ENCODE results near the gene FBXO45.
A peak's percentile ranks its signal among the peaks of the same experiment; 100 is the strongest.
"Not testable (repeated sequence)": the region's sequence is repeated elsewhere in the genome, so short reads cannot be mapped to it uniquely, and the experiment has no call there.

Gene FBXO45

DNA sequence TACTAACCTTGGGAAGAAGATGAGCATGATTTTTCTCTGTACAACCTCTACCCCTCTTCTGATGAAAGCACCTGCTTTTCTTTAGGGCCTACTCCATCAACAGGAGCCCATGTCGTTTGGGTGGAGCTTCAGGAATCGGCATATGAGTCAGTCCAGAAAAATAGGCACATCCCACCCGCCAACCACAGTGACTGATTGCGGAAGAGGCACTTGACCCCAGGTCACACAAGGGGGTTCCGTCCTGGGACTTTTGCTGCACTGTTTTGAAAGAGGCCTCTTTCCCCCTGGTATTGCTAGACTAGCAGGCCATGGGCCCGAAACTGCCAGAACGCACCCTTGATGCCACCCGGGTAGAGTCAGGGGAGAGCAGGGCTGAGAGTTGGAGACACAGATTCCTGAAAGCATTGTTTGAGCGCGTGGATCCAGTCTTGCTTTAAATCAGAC is 51.7 kb downstream of the FBXO45 start:
- H3K4me3 ChIP-seq (ENCODE audit: low read length): no peak overlapping the region
- TF ChIP-seq ZNF274 (IDR thresholded peaks at IDR 0.05; ENCODE audit: low read depth, low read length): no peak

DNA sequence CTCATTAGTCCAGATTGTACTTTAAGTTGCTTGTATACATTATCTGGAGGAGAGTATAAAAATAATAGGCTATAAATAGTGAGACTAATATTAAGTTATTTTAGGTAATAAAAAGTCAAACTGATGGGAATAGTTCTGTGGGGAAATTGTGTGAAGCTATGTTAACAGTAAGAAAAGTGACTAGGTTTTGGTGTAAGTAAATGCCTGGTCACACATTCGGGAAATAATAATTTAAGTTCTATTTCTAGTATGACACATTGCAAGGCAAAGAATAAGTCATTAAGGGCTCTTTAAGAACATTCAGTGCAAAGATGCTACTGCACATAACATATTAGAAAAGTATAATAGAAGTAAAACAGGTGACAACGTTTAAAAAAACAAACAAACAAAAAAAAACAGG is 52.2 kb downstream of the FBXO45 start:
- no peak overlapping the region for H3K4me3 ChIP-seq (ENCODE audit: low read length)
- no peak for TF ChIP-seq ZNF274 (IDR thresholded peaks at IDR 0.05; ENCODE audit: low read depth, low read length)

DNA sequence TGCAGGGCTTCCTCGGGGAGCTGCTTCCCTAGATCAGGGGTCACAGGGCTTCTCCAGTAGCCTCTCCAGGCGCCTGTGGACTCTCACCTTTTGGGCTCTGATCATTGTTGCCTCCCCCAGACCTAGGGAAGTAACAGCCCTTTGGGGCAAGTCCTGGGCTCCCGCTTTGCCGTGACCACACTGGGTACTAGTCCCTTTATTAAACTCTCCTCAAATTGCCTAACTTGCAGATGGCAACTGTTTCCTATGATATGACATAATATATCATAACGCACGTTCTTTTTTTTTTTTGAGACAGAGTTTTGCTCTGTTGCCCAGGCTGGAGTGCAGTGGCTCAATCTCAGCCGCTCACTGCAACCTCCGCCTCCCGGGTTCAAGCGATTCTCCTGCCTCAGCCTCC is 53.2 kb downstream of the FBXO45 start:
- no peak overlapping the region for H3K4me3 ChIP-seq (ENCODE audit: low read length)
- no peak for TF ChIP-seq ZNF274 (IDR thresholded peaks at IDR 0.05; ENCODE audit: low read depth, low read length)

DNA sequence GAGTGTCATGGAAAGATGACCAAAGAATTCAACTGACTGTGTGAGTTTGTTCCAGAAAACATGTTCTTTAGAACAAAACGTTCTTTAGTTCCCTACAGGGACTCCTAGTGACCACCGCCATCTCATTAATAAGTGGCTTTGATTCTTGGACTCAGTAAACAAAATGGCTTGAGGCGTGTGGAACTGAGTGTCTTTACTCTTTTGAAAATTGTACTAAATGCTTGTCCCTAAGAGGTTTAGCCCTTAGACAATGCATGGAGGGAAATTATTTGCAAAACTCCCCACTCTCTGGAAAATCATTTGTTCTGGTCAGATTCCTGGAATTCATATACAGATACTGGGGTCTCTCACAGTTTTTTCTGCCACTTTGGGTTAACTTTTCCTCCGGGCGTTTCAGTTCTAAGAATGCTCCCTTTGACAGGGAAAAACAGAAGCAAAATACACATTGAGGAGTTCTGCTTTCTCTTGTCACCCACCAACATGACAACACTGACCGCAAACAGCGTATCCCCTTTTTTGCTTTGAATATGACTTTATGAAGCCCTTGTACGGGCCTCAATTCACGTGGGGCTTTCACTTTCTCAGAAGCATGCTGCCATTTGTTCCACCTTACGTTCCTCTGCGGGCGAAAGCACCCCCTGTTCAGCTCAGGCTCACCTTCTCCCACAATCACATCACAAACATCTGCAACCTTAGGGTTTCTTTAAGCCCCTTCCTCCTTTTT is 55.8 kb downstream of the FBXO45 start:
- H3K4me3 ChIP-seq (ENCODE audit: low read length): peak overlapping the region; percentile 50; the same call in 1 of the 2 replicates
- no peak for TF ChIP-seq ZNF274 (IDR thresholded peaks at IDR 0.05; ENCODE audit: low read depth, low read length)

DNA sequence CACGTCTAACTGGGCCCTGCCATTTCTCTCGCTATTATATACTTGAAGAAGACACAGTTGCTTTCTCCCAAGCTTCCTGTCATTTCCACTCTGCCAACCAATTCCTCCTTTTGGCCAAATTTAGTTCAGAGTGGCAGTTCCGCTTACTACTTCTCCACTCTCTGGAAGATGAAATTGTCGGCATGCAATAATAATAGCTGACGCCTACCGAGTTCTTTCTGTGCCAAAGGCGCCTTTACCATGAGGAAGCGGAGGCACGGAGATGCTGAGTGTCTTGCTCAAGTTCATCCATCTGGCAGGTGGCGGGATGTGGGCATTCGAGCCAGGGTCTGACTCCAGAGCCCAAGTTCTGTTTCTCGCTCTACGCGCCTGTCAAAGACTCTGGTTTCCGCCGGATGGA is 56.4 kb downstream of the FBXO45 start:
- TF ChIP-seq ZNF274 (IDR thresholded peaks at IDR 0.05; ENCODE audit: low read depth, low read length): no peak

DNA sequence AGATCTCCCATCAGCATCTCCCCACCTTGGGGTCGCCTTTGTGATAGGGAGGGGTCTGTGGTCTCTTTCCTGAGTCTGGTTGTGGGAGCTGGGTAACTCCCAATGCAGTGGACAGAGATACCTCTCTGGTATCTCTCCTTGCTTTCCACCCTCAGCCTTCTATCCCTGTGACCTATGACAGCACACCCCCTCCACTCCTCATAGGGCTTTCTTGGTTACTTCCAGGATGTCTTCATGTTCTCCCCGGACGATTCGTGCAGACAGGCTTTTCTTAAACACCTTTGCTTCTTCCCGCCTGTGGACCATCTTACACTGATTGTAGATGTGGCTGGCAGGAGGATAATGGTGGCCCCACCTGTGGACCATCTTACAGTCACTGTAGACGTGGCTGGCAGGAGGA is 56.9 kb downstream of the FBXO45 start:
- H3K4me3 ChIP-seq (ENCODE audit: low read length): no peak overlapping the region
- TF ChIP-seq ZNF274 (IDR thresholded peaks at IDR 0.05; ENCODE audit: low read depth, low read length): no peak

More for the DNA sequence above, 56.4 kb downstream of the FBXO45 start:
- H3K4me3 ChIP-seq (ENCODE audit: low read length): no peak overlapping the region; the same call in 1 of the 2 replicates

DNA sequence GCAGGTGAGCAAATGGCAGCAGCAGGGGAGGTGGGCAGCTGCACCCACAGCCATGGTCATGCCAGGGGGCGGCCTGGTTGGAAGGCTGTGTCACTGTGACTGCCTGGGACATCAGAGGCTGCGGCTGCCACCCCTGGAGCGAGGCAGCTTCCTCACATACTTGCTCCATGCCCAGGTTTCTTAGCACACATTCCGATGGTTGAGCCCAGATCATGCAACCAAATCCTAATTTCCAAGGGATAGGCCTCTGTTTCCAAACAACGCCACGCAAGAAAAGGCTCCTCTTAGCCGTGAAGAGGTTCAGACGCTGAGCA is 59.4 kb downstream of the FBXO45 start:
- H3K4me3 ChIP-seq (ENCODE audit: low read length): no peak overlapping the region
- TF ChIP-seq ZNF274 (IDR thresholded peaks at IDR 0.05; ENCODE audit: low read depth, low read length): no peak

DNA sequence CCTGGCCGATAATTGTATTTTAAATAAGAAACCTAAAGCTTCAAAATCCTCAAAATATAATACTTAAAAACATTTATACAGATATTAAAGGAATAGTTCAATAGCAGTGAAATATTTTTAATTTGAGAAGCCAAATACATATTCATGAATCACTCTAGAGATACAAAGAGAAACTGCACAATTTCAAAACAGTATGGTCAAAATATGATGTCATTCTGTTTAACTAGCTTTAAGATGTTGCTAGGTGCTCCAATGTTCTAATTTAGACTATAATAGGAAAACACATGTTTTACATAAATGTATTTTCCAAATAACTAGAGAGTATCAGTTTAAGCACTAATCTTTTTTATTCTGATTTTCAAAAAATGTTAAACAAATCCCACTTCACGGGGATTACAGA is 60.8 kb downstream of the FBXO45 start:
- TF ChIP-seq ZNF274 (IDR thresholded peaks at IDR 0.05; ENCODE audit: low read depth, low read length): no peak
- H3K4me3 ChIP-seq (ENCODE audit: low read length): no peak overlapping the region

DNA sequence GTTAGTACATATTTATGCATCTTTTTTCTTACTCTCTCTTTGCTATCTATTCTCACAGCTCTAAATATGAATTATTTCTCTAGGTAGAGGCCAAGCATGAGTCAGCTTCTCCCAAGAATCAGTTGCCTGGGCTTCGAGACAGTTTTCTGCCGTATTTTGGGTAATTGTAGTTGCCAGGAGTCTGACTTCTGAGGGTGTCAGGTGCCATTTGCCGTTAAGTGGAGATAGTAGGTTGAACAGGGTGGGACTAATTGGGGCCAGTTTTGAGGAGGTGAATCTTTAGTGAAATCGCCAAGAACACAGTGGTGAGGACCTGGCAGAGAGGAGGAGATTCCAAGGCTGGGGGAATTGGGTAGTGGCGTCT is 63.2 kb downstream of the FBXO45 start:
- TF ChIP-seq ZNF274 (IDR thresholded peaks at IDR 0.05; ENCODE audit: low read depth, low read length): no peak
- H3K4me3 ChIP-seq (ENCODE audit: low read length): peak overlapping the region; percentile 52; the same call in 1 of the 2 replicates

DNA sequence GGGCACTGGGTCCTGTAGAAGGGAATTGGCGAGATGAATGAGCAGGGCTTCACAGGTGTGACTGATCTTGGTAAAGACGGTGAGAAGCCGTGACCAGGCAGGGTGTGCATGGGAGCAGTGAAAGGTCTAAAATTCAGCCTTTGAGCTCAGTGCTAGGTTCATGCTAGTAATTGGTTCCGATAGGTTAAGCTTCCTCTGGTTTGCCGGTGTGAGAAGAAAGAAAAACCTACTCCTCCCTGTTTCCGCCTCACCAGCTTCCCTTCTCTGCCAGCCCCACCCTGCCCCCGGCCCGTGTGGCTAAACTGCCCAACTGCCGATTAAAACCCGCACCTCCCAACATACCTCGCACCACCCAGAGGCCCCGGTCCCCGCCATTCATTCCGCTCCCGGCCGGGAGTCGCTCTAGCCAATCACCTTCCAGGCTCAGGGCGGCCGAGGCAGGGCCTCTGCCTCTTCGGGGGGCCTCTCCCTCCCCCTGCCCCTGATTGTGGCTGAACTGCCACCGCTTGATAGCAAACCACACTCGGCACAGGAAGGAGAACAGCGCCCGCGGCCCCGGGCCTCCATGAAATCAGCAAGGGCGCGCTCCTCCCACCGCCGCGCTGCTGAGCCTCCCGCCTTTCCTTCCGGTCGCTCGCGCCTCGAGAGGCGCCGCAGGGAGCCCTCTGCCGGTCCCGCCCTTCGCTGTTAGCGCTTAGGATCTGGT is 63.7 kb downstream of the FBXO45 start:
- TF ChIP-seq ZNF274 (IDR thresholded peaks at IDR 0.05; ENCODE audit: low read depth, low read length): no peak
- H3K4me3 ChIP-seq (ENCODE audit: low read length): peak overlapping the region; percentile 52; the same call in 1 of the 2 replicates

DNA sequence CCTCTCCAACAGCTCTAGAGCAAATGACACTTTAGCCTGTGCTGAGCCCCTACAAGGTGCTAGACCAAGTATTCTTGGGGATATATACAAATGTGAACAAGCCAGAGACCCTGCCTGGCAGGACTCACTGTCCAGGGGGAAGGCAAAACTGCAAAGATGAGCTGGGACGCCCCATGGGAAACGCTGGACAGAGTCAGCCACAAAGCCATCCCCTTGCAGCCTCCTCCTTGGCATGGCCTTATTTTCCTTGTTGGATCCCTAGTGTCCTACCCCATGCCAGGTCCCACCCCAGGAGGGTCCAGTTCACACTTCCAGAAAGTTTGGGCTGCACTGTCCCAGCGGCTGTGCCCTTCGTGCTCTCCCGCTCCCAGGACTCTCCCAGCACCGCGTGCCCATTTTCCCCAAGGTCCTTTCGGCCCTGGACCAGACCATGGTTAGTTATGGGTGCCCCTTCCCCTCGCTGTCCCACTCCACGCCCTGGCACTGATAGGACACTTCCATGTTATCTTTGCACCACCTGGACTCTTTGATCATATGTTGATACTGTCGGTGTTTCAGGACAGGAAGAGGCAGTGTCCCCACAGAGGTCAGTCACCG is 65.2 kb downstream of the FBXO45 start:
- TF ChIP-seq ZNF274 (IDR thresholded peaks at IDR 0.05; ENCODE audit: low read depth, low read length): no peak
- H3K4me3 ChIP-seq (ENCODE audit: low read length): peak overlapping the region; percentile 56; the same call in 1 of the 2 replicates

DNA sequence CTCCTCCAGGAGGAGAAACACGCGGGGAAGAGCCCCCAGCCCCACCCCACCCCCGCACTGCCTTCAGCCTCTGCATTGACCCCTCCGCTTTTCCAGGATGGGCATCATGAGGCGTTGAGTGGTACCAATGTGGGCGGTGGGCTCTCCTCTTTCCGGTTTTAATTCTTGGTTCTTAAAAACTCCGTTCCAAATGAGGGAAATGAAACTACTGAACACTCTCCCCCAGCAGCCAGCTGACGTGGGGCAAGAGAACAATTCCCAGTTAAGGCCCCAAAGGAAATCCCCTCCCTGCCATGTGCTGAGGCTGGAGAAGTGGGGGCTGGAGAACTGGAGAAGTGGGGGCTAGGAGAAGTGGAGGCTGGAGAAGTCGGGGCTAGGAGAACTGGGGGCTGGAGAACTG is 65.8 kb downstream of the FBXO45 start:
- TF ChIP-seq ZNF274 (IDR thresholded peaks at IDR 0.05; ENCODE audit: low read depth, low read length): no peak
- H3K4me3 ChIP-seq (ENCODE audit: low read length): no peak overlapping the region; the same call in 1 of the 2 replicates

DNA sequence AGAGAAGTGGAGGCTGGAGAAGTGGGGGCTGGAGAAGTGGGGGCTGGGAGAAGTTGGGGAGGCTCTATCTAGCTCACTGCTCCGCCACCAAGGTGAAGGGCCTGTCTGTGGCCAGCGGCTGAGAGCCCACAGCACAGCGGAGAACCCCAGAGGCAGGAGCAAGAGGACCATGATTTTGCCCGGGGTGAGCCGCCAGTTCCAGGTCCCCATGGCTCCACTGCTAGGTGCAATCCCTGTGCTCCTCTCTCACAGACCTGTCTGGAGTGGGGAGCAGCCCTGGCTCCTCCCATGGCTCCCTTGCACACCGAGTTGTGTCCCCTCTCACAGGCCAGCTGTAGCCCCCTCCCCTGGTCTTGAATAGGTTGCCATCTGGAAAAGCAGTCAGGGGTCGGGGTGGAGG is 66.4 kb downstream of the FBXO45 start:
- H3K4me3 ChIP-seq (ENCODE audit: low read length): no peak overlapping the region

DNA sequence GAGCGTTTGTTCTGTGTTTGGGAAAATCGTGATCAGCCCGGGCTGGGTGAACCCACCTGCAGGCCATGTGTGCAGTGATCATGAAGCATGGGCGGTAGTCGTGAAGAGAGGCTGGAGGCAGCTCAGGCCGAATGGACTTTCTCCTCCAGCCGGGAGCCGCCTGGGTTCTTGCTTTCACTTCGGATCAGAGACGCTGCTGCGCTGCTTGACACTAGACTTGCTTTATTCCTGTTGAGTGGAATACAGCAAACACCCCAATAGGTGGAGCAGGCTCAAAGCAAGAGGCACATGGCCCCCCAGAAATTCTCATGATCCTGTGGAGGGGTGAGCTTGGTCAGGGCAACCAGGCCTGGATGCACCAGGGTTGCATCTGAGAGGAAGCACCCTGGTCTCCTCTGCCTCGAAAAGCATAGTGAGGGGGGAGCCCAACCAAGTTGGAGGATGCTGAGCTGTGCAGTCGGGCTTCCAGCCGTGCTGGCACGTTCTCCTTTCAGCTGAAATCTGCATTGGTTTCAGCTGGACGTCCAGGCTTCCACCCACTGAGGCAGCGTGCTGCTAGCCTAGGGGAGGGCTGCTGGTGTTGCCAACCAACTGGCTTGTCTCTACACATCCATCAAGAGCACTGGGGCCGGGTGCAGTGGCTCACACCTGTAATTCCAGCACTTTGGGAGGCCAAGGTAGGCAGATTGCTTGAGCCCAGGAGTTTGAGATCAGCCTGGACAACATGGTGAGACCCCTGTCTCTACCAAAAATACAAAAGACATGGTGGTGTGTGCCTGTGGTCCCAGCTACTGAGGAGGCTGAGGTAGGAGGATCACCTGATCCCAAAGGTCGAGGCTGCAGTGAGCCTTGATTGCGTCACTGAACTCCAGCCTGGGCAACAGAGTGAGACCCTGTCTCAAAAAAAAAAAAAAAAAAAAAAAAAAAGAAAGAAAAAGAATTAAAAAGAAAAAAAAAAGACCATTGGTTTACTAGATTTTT is 68.2 kb downstream of the FBXO45 start:
- no peak for TF ChIP-seq ZNF274 (IDR thresholded peaks at IDR 0.05; ENCODE audit: low read depth, low read length)
- no peak overlapping the region for H3K4me3 ChIP-seq (ENCODE audit: low read length)

More for the DNA sequence above, 66.4 kb downstream of the FBXO45 start:
- TF ChIP-seq ZNF274 (IDR thresholded peaks at IDR 0.05; ENCODE audit: low read depth, low read length): no peak

DNA sequence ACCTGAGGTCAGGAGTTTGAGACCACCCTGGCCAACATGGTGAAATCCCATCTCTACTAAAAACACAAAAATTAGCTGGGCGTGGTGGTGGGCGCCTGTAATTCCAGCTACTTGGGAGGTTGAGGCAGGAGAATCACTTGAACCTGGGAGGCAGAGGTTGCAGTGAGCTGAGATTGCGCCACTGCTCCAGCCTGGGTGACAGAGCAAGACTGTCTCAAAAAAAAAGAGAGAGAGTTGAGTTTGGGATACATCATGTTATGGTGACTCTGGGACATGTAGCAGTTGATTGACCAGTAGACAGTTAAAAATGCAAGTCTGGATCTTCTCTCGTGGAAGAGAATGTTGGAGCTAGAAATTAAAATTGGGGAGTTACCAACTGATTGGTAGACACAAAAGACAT is 69.5 kb downstream of the FBXO45 start:
- H3K4me3 ChIP-seq (ENCODE audit: low read length): not testable (repeated sequence)
